ENCODE measurements around the gene TRIM66. TPM values are rescaled to one million over a fixed set of nuclear protein-coding genes. Genes with fewer than 3 reads are reported as not detected.

Gene TRIM66
- total and polyA plus RNA-seq, 2 experiments from 2014 or later, result 1.0 to 3.3 TPM

GRCh38 chr11:8693010-8693551 is 10.6 kb upstream of the TRIM66 start (continued):
- TF ChIP-seq NANOG (IDR thresholded peaks at IDR 0.05; ENCODE audit: borderline replicate concordance) (no peak), CTCF (conservative IDR thresholded peaks at IDR 0.05; ENCODE audit: low read depth in 2 of 2) (no peak), JUNB (IDR thresholded peaks at IDR 0.05; ENCODE audit: unreplicated experiment) (no peak), EZH2phosphoT487 (IDR thresholded peaks at IDR 0.05; ENCODE audit: unreplicated experiment) (no peak)

GRCh38 chr11:8692417-8692816 is 10.0 kb upstream of the TRIM66 start:
- Mint-ChIP-seq H3K27me3 (ENCODE audit: insufficient read depth, low read depth, poor library complexity) (peaks cover 31% of the 10 kb centered on the region), H3K9me3 (peaks cover 4% of the 10 kb centered on the region; the same call in 2 of the 3 replicates), H3K36me3 (ENCODE audit: low read depth) (peaks cover 75% of the 10 kb centered on the region), H3K27ac (no peak overlapping the region), H3K4me1 (peaks cover 28% of the 10 kb centered on the region), H3K4me3 (no peak overlapping the region)
- H3K27ac ChIP-seq (ENCODE audit: low read depth), result no peak overlapping the region
- H3K9me2 ChIP-seq (ENCODE audit: insufficient read depth), result no peaks in the 10 kb centered on the region
- DNase-seq (ENCODE audit: low spot score), result no peak
- ATAC-seq, result no peak
- peaks cover 18% of the 10 kb centered on the region for H3K36me3 ChIP-seq (ENCODE audit: insufficient read depth)
- no peak overlapping the region for H2AFZ ChIP-seq
- no peak overlapping the region for H3K4me3 ChIP-seq
- 0 out of 2 replicates have a peak, but pooled peaks cover 5% of the 10 kb centered on the region for H4K20me1 ChIP-seq (replicated peaks; ENCODE audit: insufficient read depth)
- no peak overlapping the region for H3K4me2 ChIP-seq
- peaks cover 10% of the 10 kb centered on the region for H3F3A ChIP-seq (replicated peaks; ENCODE audit: low read depth)
- peaks cover 13% of the 10 kb centered on the region for H3K4me1 ChIP-seq (ENCODE audit: insufficient read depth)
- H3K27me3 ChIP-seq (ENCODE audit: insufficient read depth), result no peaks in the 10 kb centered on the region
- peaks cover 29% of the 10 kb centered on the region for H3K79me2 ChIP-seq (replicated peaks; ENCODE audit: insufficient read depth)
- no peak for TF ChIP-seq STAT1 (IDR thresholded peaks at IDR 0.05; ENCODE audit: unreplicated experiment)
- no peak for TF ChIP-seq JUNB (IDR thresholded peaks at IDR 0.05; ENCODE audit: unreplicated experiment)
- TF ChIP-seq EZH2phosphoT487 (IDR thresholded peaks at IDR 0.05; ENCODE audit: unreplicated experiment), result no peak
- TF ChIP-seq NANOG (IDR thresholded peaks at IDR 0.05; ENCODE audit: borderline replicate concordance), result no peak
- TF ChIP-seq ZNF462 (CRISPR knock-in tag; IDR thresholded peaks at IDR 0.05), result no peak
- TF ChIP-seq POLR2AphosphoS5 (IDR thresholded peaks at IDR 0.05; ENCODE audit: low read depth), result no peak
- no peak for TF ChIP-seq ZNF114 (CRISPR knock-in tag; IDR thresholded peaks at IDR 0.05)
- no peak for TF ChIP-seq CTCF (conservative IDR thresholded peaks at IDR 0.05; ENCODE audit: low read depth in 2 of 2)
- TF ChIP-seq CREB1 (CRISPR knock-in tag; IDR thresholded peaks at IDR 0.05; ENCODE audit: low read depth), result no peak
- TF ChIP-seq ZNF331 (CRISPR knock-in tag; IDR thresholded peaks at IDR 0.05; ENCODE audit: low read depth), result no peak
- TF ChIP-seq ETS1 (IDR thresholded peaks at IDR 0.05), result no peak
